Measurements from ENCODE around the gene CDK5RAP1. TPM values are rescaled to one million over a fixed set of nuclear protein-coding genes. Genes with fewer than 3 reads are reported as not detected.
A peak's percentile ranks its signal among the peaks of the same experiment; 100 is the strongest.
"Not testable (repeated sequence)": the region's sequence is repeated elsewhere in the genome, so short reads cannot be mapped to it uniquely, and the experiment has no call there.

CDK5RAP1 gene
- total and polyA plus RNA-seq, 5 donors, result 22.4 to 27.0 (median 25.3) TPM

DNA sequence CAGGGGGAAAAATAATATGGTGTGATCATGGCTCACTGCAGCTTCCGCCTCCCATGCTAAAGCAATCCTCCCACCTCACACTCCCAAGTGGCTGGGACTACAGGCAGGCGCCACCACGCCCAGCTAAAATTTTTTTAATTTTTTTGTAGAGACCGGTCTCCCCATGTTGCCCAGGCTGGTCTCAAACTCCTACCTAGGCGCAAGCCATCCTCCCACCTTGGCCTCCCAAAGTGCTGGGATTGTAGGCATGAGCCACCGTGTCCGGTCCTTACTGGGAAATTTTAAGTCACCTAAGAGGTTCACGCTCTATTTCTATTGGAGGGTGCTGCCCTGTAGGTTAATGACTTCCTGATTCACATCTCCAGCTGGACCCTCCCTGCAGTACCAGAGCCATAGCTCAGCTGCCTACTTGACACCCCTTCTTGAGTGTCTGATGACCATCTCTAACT, 626 bp upstream of the CDK5RAP1 start:
- no peak overlapping the region for H3K27ac ChIP-seq (ENCODE audit: low read length)

DNA sequence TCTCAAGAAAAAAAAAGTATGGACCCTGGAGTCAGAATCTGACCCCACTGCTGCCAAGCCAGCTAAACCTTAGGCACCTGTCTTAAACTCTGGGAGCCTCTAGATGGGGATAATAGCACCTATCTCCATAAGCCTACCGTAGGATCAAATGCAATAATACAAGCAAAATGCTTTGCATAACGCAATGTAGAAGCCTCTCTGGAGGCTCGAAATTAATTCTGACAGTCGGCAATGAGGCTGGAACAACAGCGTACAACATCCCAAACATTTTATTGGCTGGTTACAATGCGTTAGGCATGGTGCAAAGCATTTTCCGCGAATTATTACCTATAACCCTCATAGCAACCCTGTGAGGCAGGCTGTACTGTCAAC, 521 bp downstream of the CDK5RAP1 start:
- Histone ChIP-seq H3K9me3 (ENCODE audit: control insufficient read depth, low read length) (no peaks in the 10 kb centered on the region), H3K4me3 (ENCODE audit: low read length) (peak overlapping the region; percentile 74), H3K4me1 (ENCODE audit: control insufficient read depth, insufficient read depth, low read length) (peaks cover 8% of the 10 kb centered on the region), H3K27me3 (ENCODE audit: control insufficient read depth, insufficient read depth) (no peaks in the 10 kb centered on the region), H3K27ac (ENCODE audit: low read length) (no peak overlapping the region)
- DNase-seq (no peak), ATAC-seq (peak in 1 of 2 donors; percentile 10)
- intact Hi-C loops (cut with DNase I), result no loop called here
- WGBS, result 0% methylated on average over 8 of the region's 8 CpGs

More for the DNA sequence above, 626 bp upstream of the CDK5RAP1 start:
- H3K9me3 ChIP-seq (ENCODE audit: control insufficient read depth, low read length), result no peaks in the 10 kb centered on the region
- peak overlapping the region; percentile 74 for H3K4me3 ChIP-seq (ENCODE audit: low read length)
- no peaks in the 10 kb centered on the region for H3K27me3 ChIP-seq (ENCODE audit: control insufficient read depth, insufficient read depth)
- intact Hi-C loops (cut with DNase I), result no loop called here
- ATAC-seq, result peak; percentile 25 to 57
- DNase-seq, result no peak
- WGBS, result 47% methylated on average over 8 of the region's 8 CpGs
- H3K4me1 ChIP-seq (ENCODE audit: control insufficient read depth, insufficient read depth, low read length), result peaks cover 8% of the 10 kb centered on the region

DNA sequence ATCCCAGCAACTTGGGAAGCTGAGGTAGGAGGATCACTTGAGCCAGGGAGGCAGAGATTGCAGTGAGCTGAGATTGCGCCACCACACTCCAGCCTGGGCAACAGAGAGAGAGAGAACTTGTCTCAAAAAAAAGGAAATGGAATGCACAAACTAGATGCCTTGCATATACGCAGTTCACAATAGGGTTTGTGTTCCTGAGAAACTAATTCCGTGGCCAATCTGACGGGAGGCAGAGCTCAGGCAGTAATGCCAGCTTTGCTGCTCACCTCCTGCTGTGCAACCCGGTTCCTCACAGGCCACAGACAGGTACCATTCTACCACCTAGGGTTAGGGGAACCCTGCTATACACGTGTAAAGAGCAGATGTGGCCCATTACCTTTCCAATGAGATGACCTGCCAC, 1.4 kb downstream of the CDK5RAP1 start:
- 57% methylated on average over 6 of the region's 6 CpGs for WGBS
- ATAC-seq (no peak), DNase-seq (no peak)
- H3K9me3 ChIP-seq (ENCODE audit: control insufficient read depth, low read length), result no peaks in the 10 kb centered on the region
- H3K27ac ChIP-seq (ENCODE audit: low read length), result no peak overlapping the region
- H3K4me3 ChIP-seq (ENCODE audit: low read length), result peak overlapping the region; percentile 74
- H3K27me3 ChIP-seq (ENCODE audit: control insufficient read depth, insufficient read depth), result no peaks in the 10 kb centered on the region
- peaks cover 8% of the 10 kb centered on the region for H3K4me1 ChIP-seq (ENCODE audit: control insufficient read depth, insufficient read depth, low read length)
- intact Hi-C loops (cut with DNase I), result no loop called here

DNA sequence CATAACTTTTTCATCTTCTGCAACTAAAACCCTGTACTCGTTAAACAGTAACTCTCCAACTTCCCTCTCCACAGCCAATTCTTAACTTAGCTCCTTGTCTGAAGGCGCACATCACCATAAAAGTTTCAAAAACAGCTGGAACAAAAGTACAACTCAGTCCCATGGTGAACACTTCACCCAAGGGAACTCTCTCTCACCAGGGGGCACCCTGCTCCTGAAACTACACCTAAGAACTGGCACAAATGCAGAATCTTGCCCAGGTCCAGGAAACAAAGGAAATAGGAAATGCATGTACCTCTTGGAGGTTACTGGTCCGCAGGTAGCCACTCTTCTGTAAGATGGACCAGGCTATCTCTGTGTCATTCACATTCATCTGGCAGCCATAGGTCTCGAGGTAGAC, 6.6 kb downstream of the CDK5RAP1 start:
- H3K4me3 ChIP-seq (ENCODE audit: low read length), result no peak overlapping the region
- no peak for DNase-seq
- ATAC-seq, result no peak
- no peaks in the 10 kb centered on the region for H3K4me1 ChIP-seq (ENCODE audit: control insufficient read depth, insufficient read depth, low read length)
- intact Hi-C loops (cut with DNase I), result no loop called here
- H3K27ac ChIP-seq (ENCODE audit: low read length), result no peak overlapping the region
- H3K9me3 ChIP-seq (ENCODE audit: control insufficient read depth, low read length), result no peaks in the 10 kb centered on the region
- 88% methylated on average over 4 of the region's 4 CpGs for WGBS
- H3K27me3 ChIP-seq (ENCODE audit: control insufficient read depth, insufficient read depth), result no peaks in the 10 kb centered on the region

DNA sequence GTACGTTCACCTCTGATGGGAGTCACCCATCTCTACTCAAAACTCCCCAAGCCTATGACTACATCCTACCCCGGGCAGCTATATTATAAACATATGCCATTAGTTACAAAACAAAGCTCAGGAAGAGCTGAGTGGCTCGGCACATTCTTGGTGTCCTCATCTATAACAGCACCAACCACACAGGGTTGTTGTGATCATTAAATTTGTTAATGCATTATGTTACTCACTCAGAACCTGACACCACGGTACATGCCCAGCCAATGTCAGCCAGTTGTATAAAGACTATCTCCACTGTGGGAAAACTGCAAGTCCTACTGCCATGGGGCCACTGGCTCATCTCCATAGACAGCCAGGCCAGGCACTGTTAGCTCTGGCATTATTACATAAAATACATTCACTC, 7.7 kb downstream of the CDK5RAP1 start:
- no peak for DNase-seq
- H3K27ac ChIP-seq (ENCODE audit: low read length), result no peak overlapping the region
- no peaks in the 10 kb centered on the region for H3K4me1 ChIP-seq (ENCODE audit: control insufficient read depth, insufficient read depth, low read length)
- H3K4me3 ChIP-seq (ENCODE audit: low read length), result no peak overlapping the region
- intact Hi-C loops (cut with DNase I), result no loop called here
- WGBS, result 93% methylated on average over 4 of the region's 4 CpGs
- no peaks in the 10 kb centered on the region for H3K27me3 ChIP-seq (ENCODE audit: control insufficient read depth, insufficient read depth)
- ATAC-seq, result no peak
- no peaks in the 10 kb centered on the region for H3K9me3 ChIP-seq (ENCODE audit: control insufficient read depth, low read length)

DNA sequence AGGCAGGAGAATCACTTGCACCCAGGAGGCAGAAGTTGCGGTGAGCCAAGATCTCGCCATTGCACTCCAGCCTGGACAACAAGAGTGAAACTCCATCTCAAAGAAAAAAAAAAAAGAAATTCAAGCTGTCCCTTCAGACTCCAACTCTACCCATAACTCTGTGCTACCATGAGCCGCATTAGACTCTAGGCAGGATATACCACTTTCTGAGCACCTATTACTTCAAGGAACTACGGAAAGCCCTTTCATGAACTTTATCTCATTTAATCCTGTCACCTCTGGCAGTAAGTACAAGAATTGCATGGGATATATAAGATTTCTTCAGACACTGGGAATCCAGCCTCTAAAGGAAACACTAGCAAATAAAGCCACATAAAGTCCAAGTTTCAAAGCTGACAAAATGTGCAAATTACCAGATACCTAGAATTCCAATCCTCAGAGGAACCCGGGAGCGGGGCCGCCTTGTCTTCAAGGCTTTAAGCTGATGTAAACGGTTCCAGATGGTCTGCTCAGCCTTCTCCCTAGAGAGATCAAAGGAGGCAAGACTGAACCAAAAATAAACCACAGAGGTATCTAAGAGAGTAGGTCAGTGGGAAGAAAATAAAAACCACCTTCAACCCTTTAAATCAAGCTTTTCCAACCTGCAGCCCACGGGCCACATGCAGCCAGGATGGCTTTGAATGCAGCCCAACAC, 9.4 kb downstream of the CDK5RAP1 start:
- Histone ChIP-seq H3K4me3 (ENCODE audit: low read length) (no peak overlapping the region), H3K9me3 (ENCODE audit: control insufficient read depth, low read length) (no peaks in the 10 kb centered on the region), H3K4me1 (ENCODE audit: control insufficient read depth, insufficient read depth, low read length) (no peaks in the 10 kb centered on the region), H3K27me3 (ENCODE audit: control insufficient read depth, insufficient read depth) (no peaks in the 10 kb centered on the region), H3K27ac (ENCODE audit: low read length) (no peak overlapping the region)
- intact Hi-C loops (cut with DNase I), result no loop called here
- WGBS, result 73% methylated on average over 9 of the region's 9 CpGs
- DNase-seq (no peak), ATAC-seq (no peak)

DNA sequence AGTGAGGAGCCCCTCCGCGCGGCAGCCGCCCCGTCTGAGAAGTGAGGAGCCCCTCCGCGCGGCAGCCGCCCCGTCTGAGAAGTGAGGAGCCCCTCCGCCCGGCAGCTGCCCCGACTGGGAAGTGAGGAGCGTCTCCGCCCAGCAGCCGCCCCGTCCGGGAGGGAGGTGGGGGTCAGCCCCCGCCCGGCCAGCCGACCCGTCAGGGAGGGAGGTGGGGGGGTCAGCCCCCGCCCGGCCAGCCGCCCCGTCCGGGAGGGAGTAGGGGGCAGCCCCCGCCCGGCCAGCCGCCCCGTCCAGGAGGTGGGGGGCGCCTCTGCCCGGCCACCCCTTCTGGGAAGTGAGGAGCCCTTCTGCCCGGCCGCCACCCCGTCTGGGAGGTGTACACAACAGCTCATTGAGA, 12.0 kb downstream of the CDK5RAP1 start:
- intact Hi-C loops (cut with DNase I); H3K4me1 ChIP-seq (ENCODE audit: control insufficient read depth, insufficient read depth, low read length): not testable (repeated sequence)
- WGBS, result 97% methylated on average over 36 of the region's 36 CpGs

DNA sequence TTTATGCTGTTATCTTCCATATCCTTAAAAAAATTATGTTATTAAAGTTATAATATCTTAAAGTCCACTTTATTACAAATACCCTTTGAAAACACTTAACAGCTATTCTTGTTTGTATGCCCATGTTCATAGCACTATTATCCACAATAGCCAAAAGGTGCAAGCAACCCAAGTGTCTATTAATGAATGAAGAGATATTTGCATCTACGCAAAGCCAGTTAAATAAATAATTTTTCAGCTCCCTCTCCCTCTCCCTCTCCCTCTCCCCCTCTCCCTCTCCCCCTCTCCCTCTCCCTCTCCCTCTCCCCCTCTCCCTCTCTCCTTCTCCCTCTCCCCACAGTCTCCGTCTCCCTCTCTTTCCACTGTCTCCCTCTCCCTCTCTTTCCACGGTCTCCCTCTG, 13.1 kb downstream of the CDK5RAP1 start:
- no peaks in the 10 kb centered on the region for H3K9me3 ChIP-seq (ENCODE audit: control insufficient read depth, low read length)
- H3K27me3 ChIP-seq (ENCODE audit: control insufficient read depth, insufficient read depth), result no peaks in the 10 kb centered on the region
- no peak for DNase-seq
- 92% methylated on average over 3 of the region's 3 CpGs for WGBS
- no peak overlapping the region for H3K4me3 ChIP-seq (ENCODE audit: low read length)
- intact Hi-C loops (cut with DNase I), result no loop called here
- H3K4me1 ChIP-seq (ENCODE audit: control insufficient read depth, insufficient read depth, low read length), result no peaks in the 10 kb centered on the region
- no peak for ATAC-seq
- H3K27ac ChIP-seq (ENCODE audit: low read length), result no peak overlapping the region

More for the DNA sequence above, 12.0 kb downstream of the CDK5RAP1 start:
- H3K27me3 ChIP-seq (ENCODE audit: control insufficient read depth, insufficient read depth); H3K9me3 ChIP-seq (ENCODE audit: control insufficient read depth, low read length); ATAC-seq; H3K27ac ChIP-seq (ENCODE audit: low read length); H3K4me3 ChIP-seq (ENCODE audit: low read length): not testable (repeated sequence)
- peak in 1 of 3 donors; percentile 66 for DNase-seq

DNA sequence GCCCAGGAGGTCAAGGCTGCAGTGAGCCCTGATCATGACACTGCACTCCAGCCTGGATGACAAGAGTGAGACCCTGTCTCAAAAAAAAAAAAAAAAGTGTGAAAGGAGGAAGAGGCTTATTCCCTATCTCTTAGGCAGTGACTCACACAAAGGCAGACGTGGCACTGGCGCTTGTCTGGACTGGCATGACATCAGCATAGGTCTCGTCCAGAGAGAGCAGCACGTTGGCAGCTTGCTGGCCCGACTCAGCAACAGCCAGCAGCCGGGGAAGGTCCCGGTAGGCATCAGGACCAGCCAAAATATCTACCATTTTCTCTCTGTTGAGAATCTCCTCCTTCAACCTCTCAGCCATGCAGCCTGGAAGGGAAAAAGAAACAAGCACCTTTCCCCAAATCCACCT, 14.1 kb downstream of the CDK5RAP1 start:
- Histone ChIP-seq H3K9me3 (ENCODE audit: control insufficient read depth, low read length) (no peaks in the 10 kb centered on the region), H3K27ac (ENCODE audit: low read length) (no peak overlapping the region), H3K4me3 (ENCODE audit: low read length) (no peak overlapping the region), H3K4me1 (ENCODE audit: control insufficient read depth, insufficient read depth, low read length) (no peaks in the 10 kb centered on the region), H3K27me3 (ENCODE audit: control insufficient read depth, insufficient read depth) (no peaks in the 10 kb centered on the region)
- intact Hi-C loops (cut with DNase I), result no loop called here
- 57% methylated on average over 7 of the region's 7 CpGs for WGBS
- DNase-seq (peak; percentile 55 to 74 (median 74)), ATAC-seq (peak; percentile 88 to 92)

DNA sequence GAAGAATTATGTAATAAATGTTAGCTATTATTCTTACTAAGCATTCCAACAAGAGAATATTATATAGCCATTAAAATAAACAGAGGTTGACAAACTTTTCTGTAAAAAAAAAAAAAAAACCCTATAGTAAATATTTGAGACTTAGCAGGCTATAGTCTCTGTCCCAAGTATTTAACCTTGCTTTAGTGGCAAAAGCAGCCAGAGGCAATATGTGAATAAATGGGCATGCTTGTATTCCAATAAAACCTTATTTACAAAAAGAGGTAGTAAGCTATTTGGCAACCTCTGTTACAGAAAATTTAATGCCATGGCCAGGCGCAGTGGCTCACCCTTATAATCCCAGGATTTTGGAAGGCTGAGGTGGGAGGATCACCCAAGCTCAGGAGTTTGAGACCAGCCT, 14.6 kb downstream of the CDK5RAP1 start:
- H3K27me3 ChIP-seq (ENCODE audit: control insufficient read depth, insufficient read depth), result no peaks in the 10 kb centered on the region
- DNase-seq (no peak), ATAC-seq (no peak)
- H3K4me1 ChIP-seq (ENCODE audit: control insufficient read depth, insufficient read depth, low read length), result no peaks in the 10 kb centered on the region
- intact Hi-C loops (cut with DNase I), result no loop called here
- no peaks in the 10 kb centered on the region for H3K9me3 ChIP-seq (ENCODE audit: control insufficient read depth, low read length)
- H3K27ac ChIP-seq (ENCODE audit: low read length), result no peak overlapping the region
- H3K4me3 ChIP-seq (ENCODE audit: low read length), result no peak overlapping the region
- 98% methylated on average over 1 of the region's 1 CpG for WGBS

DNA sequence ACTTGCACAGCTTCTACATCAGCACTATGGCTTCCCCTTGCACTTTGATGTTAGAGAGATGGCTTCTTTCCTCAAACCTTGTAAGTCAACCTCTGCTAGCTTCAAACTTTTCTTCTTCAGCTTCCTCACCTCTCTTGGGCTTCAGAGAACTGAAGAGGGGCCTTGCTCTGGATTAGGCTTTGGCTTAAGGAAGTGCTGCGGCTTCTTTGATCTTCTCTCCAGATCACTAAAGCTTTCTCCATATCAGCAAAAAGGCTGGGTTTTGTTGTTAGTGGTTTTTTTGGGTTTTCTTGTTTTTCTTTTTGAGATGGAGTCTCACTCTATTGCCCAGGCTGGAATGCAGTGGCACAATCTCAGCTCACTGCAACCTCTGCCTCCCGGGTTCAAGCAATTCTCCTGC, 24.0 kb downstream of the CDK5RAP1 start:
- Histone ChIP-seq H3K27me3 (ENCODE audit: control insufficient read depth, insufficient read depth) (no peaks in the 10 kb centered on the region), H3K9me3 (ENCODE audit: control insufficient read depth, low read length) (no peaks in the 10 kb centered on the region), H3K4me3 (ENCODE audit: low read length) (no peak overlapping the region), H3K27ac (ENCODE audit: low read length) (no peak overlapping the region), H3K4me1 (ENCODE audit: control insufficient read depth, insufficient read depth, low read length) (no peaks in the 10 kb centered on the region)
- intact Hi-C loops (cut with DNase I), result no loop called here
- ATAC-seq (no peak), DNase-seq (no peak)
- over 99% methylated on average over 2 of the region's 2 CpGs for WGBS

Measured in right cardiac atrium (tissue), 5 donors.